Subcutaneous abdominal adipose tissue (tissue), 5 donors: ENCODE results near the gene TMEM89.

Experiments used
- H3K27ac ChIP-seq: one replicate; pipeline ENCODE4 v1.7.0; 2013; ENCODE audit warnings: low read depth, mild to moderate bottlenecking, inconsistent platforms, low read length, moderate library complexity
- H3K27me3 ChIP-seq, 5 donors: one replicate each; pipeline ENCODE4 v1.7.0; 2013; ENCODE audit warnings: low read length in 5 of 5, inconsistent platforms in 1 of 5; ENCODE audit not compliant: control insufficient read depth in 5 of 5, insufficient read depth in 4 of 5
- H3K36me3 ChIP-seq, 5 donors: one replicate each; pipeline ENCODE4 v1.7.0; 2013; ENCODE audit warnings: low read length in 5 of 5; ENCODE audit not compliant: control insufficient read depth in 5 of 5, insufficient read depth in 5 of 5
- H3K4me1 ChIP-seq, 5 donors: one replicate each; pipeline ENCODE4 v1.7.0; 2013; ENCODE audit warnings: low read length in 5 of 5, mild to moderate bottlenecking in 3 of 5, moderate library complexity in 1 of 5; ENCODE audit not compliant: control insufficient read depth in 5 of 5, insufficient read depth in 5 of 5
- H3K4me3 ChIP-seq, 5 donors: one replicate each; pipeline ENCODE4 v1.7.0; 2013; ENCODE audit warnings: low read length in 5 of 5, low read depth in 1 of 5
- H3K9ac ChIP-seq, 5 donors: one replicate each; pipeline ENCODE4 v1.7.0; 2013; ENCODE audit warnings: low read length in 5 of 5, mild to moderate bottlenecking in 4 of 5, moderate library complexity in 3 of 5
- H3K9me3 ChIP-seq, 5 donors: one replicate each; pipeline ENCODE4 v1.7.0; 2013; ENCODE audit warnings: low read length in 5 of 5; ENCODE audit not compliant: control insufficient read depth in 5 of 5
- donor health status: healthy.
- donor health status: healthy.
- donor health status: healthy.
- donor health status: healthy.
- donor health status: healthy.

Gene TMEM89

GRCh38 chr3:48599509-48600285, 21.9 kb downstream of the TMEM89 start:
- Histone ChIP-seq H3K4me1 (peaks cover 2 to 16% (median 7%) of the 10 kb centered on the region in 5 donors), H3K9ac (no peak overlapping the region), H3K9me3 (no peaks in the 10 kb centered on the region), H3K27me3 (peaks cover 2 to 14% (median 5%) of the 10 kb centered on the region in 5 donors), H3K4me3 (no peak overlapping the region), H3K36me3 (peaks cover 0 to 76% (median 71%) of the 10 kb centered on the region in 5 donors), H3K27ac (no peak overlapping the region)

GRCh38 chr3:48599077-48599501, 22.5 kb downstream of the TMEM89 start:
- Histone ChIP-seq H3K4me3 (no peak overlapping the region), H3K9ac (no peak overlapping the region), H3K9me3 (no peaks in the 10 kb centered on the region), H3K27me3 (peaks cover 8 to 20% (median 10%) of the 10 kb centered on the region in 5 donors), H3K36me3 (peaks cover 0 to 70% (median 64%) of the 10 kb centered on the region in 5 donors), H3K27ac (no peak overlapping the region), H3K4me1 (peaks cover 2 to 21% (median 10%) of the 10 kb centered on the region in 5 donors)

- no peak overlapping the region for H3K4me3 ChIP-seq
These were observed 23.1 kb downstream of the TMEM89 start for GRCh38 chr3:48598323-48599076.

GRCh38 chr3:48597408-48597800, 24.2 kb downstream of the TMEM89 start:
- H3K4me3 ChIP-seq: no peak overlapping the region
- no peaks in the 10 kb centered on the region for H3K9me3 ChIP-seq
- peaks cover 0 to 53% (median 48%) of the 10 kb centered on the region in 5 donors for H3K36me3 ChIP-seq
- peaks cover 11 to 23% (median 18%) of the 10 kb centered on the region in 5 donors for H3K27me3 ChIP-seq
- H3K9ac ChIP-seq: no peak overlapping the region
- peaks cover 2 to 21% (median 10%) of the 10 kb centered on the region in 5 donors for H3K4me1 ChIP-seq
- H3K27ac ChIP-seq: no peak overlapping the region

More at GRCh38 chr3:48598323-48599076, 23.1 kb downstream of the TMEM89 start:
- Histone ChIP-seq H3K9me3 (no peaks in the 10 kb centered on the region), H3K27me3 (peaks cover 9 to 23% (median 13%) of the 10 kb centered on the region in 5 donors), H3K4me1 (peaks cover 2 to 21% (median 10%) of the 10 kb centered on the region in 5 donors), H3K27ac (peak overlapping the region; percentile 10), H3K36me3 (peaks cover 0 to 64% (median 59%) of the 10 kb centered on the region in 5 donors), H3K9ac (no peak overlapping the region)

- no peak overlapping the region for H3K4me3 ChIP-seq
- H3K27me3 ChIP-seq: peaks cover 11 to 23% (median 18%) of the 10 kb centered on the region in 5 donors
- H3K9me3 ChIP-seq: no peaks in the 10 kb centered on the region
- no peak overlapping the region for H3K9ac ChIP-seq
- peaks cover 2 to 21% (median 10%) of the 10 kb centered on the region in 5 donors for H3K4me1 ChIP-seq
- no peak overlapping the region for H3K27ac ChIP-seq
- peaks cover 0 to 48% (median 45%) of the 10 kb centered on the region in 5 donors for H3K36me3 ChIP-seq
These were observed 24.7 kb downstream of the TMEM89 start for GRCh38 chr3:48596676-48597407.

GRCh38 chr3:48596157-48596556, 25.4 kb downstream of the TMEM89 start:
- Histone ChIP-seq H3K36me3 (peaks cover 0 to 41% (median 38%) of the 10 kb centered on the region in 5 donors), H3K9me3 (no peaks in the 10 kb centered on the region), H3K9ac (no peak overlapping the region), H3K4me1 (peaks cover 2 to 21% (median 10%) of the 10 kb centered on the region in 5 donors), H3K4me3 (no peak overlapping the region), H3K27me3 (peaks cover 11 to 23% (median 18%) of the 10 kb centered on the region in 5 donors), H3K27ac (no peak overlapping the region)

- no peaks in the 10 kb centered on the region for H3K9me3 ChIP-seq
- H3K27ac ChIP-seq: no peak overlapping the region
- H3K4me3 ChIP-seq: no peak overlapping the region
- peaks cover 2 to 21% (median 10%) of the 10 kb centered on the region in 5 donors for H3K4me1 ChIP-seq
- H3K36me3 ChIP-seq: peaks cover 0 to 36% (median 33%) of the 10 kb centered on the region in 5 donors
- H3K9ac ChIP-seq: no peak overlapping the region
- H3K27me3 ChIP-seq: peaks cover 11 to 23% (median 18%) of the 10 kb centered on the region in 5 donors
These were observed 25.9 kb downstream of the TMEM89 start for GRCh38 chr3:48595526-48596121.

GRCh38 chr3:48595075-48595525, 26.5 kb downstream of the TMEM89 start, which contains the start of gene COL7A1:
COL7A1 (minus strand) TSS chr3:48595329; CDS start chr3:48595159, 170 bp downstream.
- Histone ChIP-seq H3K4me1 (peaks cover 2 to 21% (median 10%) of the 10 kb centered on the region in 5 donors), H3K9me3 (no peaks in the 10 kb centered on the region), H3K9ac (peak within 1 kb of the TSS in 1 of 5 donors; percentile 8), H3K4me3 (peak within 1 kb of the TSS in 3 of 5 donors; percentile 15 to 32 (median 16)), H3K27ac (no peak within 1 kb of the TSS), H3K27me3 (peaks cover 11 to 25% (median 18%) of the 10 kb centered on the region in 5 donors), H3K36me3 (peaks cover 0 to 31% (median 27%) of the 10 kb centered on the region in 5 donors)
